BLaER1 (cell line): Measurements from ENCODE around the gene C5orf15.

Experiments
- H3K27ac ChIP-seq: shearing (Covaris generic); formaldehyde crosslinking; 2 replicates; pipeline ENCODE4 v1.8.1; 2022
- H3K27me3 ChIP-seq: shearing (Covaris generic); formaldehyde crosslinking; 2 replicates; pipeline ENCODE4 v1.8.1; 2022
- H3K36me3 ChIP-seq: shearing (Covaris generic); formaldehyde crosslinking; 2 replicates; pipeline ENCODE4 v1.8.1; 2022
- H3K4me1 ChIP-seq: shearing (Covaris generic); formaldehyde crosslinking; 2 replicates; pipeline ENCODE4 v1.8.1; 2022
- H3K4me2 ChIP-seq: shearing (Covaris generic); formaldehyde crosslinking; 2 replicates; pipeline ENCODE4 v1.8.1; 2022
- H3K4me3 ChIP-seq: shearing (Covaris generic); formaldehyde crosslinking; 2 replicates; pipeline ENCODE4 v1.8.1; 2022
- H3K9ac ChIP-seq: shearing (Covaris generic); formaldehyde crosslinking; 2 replicates; pipeline ENCODE4 v1.8.1; 2022
- H3K9me3 ChIP-seq: shearing (Covaris generic); formaldehyde crosslinking; 2 replicates; pipeline ENCODE4 v1.8.1; 2022
- H4K20me1 ChIP-seq: shearing (Covaris generic); formaldehyde crosslinking; 2 replicates; pipeline ENCODE4 v1.8.1; 2022
- Cebpa-rat ChIP-seq: shearing (Covaris generic); IDR thresholded peaks from 2 replicates; pipeline ENCODE4 v1.8.1; 2022

The C5orf15 gene

DNA sequence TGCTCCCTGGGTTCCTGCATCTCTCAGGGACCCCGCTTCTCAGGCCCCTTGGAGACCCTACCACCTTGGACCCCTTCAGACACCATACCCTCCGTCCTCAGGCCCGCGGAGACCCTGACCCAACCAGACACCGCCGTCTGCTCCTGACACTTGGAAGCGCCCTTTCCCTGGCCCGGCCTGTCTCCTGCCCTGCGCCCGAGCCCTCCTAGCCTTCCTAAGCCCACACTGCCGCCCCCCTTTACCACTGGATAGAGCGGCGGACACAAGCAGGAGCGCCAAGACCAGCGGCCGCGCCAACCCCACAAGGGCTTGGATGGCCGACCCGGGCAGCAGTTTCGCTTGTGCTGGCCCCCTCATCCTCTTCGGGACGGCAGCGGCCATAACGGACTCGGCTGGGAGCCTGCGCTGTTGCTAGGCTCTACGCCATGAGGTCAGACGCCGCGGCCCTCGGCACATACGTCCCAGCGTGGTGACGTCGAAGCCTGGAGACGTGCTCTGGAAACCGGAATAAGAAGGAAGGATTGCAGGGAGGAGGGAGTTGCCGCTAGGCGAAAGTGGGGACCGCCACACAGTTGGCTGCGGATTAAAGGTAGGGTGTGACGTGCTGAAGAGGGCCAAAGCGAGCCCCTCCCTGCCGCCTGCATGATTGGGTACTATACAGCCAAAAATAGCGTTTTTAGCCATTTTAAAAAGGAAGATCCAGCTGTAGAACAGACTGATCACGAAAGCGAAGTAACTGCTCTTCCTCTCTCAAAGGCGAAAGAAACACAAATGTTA, at the start of gene C5orf15:
TSS of gene C5orf15 (minus strand) at position 422 of the 777 bp plus-strand sequence. CDS start at position 381, 41 bp downstream.
- Histone ChIP-seq H3K9me3 (0 out of 2 replicates have a peak, but pooled peaks cover 8% of the 10 kb centered on the region), H3K36me3 (peaks cover 35% of the 10 kb centered on the region)

DNA sequence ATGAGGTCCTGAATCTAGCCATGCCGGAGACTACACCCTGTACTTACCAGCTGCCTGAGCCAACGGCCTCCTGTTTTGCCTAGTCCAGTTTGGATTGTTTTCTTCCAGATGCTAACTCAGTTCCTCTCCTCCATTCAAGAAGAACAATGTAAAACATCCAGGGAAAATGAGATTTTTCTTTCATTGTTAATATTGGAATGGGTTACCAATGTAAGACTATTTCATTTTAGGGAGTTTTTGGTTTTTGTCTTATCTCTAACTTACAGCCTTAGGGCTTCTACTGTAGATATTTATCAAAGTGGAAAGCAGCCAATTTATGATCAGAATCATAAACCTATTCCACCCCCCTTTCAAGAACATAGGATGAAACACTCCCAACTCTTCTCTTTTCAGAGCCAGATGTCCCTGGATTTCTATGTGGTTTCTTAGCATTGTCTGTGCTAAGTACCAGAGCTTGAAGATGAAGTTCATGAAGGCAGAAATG, 39.9 kb upstream of the C5orf15 start:
- no peaks in the 10 kb centered on the region for H3K27me3 ChIP-seq
- H3K27ac ChIP-seq: no peak overlapping the region
- no peak for TF ChIP-seq Cebpa-rat
- H3K36me3 ChIP-seq: no peaks in the 10 kb centered on the region
- no peak overlapping the region for H3K4me2 ChIP-seq
- no peak overlapping the region for H3K9ac ChIP-seq
- H3K4me1 ChIP-seq: peaks cover 21% of the 10 kb centered on the region
- peaks cover 7% of the 10 kb centered on the region; the same call in 1 of the 2 replicates for H4K20me1 ChIP-seq
- H3K4me3 ChIP-seq: no peak overlapping the region
- no peaks in the 10 kb centered on the region for H3K9me3 ChIP-seq

More for the DNA sequence above, at the start of gene C5orf15:
- Histone ChIP-seq H3K27ac (peak within 1 kb of the TSS; percentile 84), H4K20me1 (peaks cover 51% of the 10 kb centered on the region), H3K4me1 (peaks cover 52% of the 10 kb centered on the region), H3K4me3 (peak within 1 kb of the TSS; percentile 78), H3K9ac (peak within 1 kb of the TSS; percentile 88), H3K27me3 (no peaks in the 10 kb centered on the region), H3K4me2 (peak within 1 kb of the TSS; percentile 97)
- TF ChIP-seq Cebpa-rat: no peak

DNA sequence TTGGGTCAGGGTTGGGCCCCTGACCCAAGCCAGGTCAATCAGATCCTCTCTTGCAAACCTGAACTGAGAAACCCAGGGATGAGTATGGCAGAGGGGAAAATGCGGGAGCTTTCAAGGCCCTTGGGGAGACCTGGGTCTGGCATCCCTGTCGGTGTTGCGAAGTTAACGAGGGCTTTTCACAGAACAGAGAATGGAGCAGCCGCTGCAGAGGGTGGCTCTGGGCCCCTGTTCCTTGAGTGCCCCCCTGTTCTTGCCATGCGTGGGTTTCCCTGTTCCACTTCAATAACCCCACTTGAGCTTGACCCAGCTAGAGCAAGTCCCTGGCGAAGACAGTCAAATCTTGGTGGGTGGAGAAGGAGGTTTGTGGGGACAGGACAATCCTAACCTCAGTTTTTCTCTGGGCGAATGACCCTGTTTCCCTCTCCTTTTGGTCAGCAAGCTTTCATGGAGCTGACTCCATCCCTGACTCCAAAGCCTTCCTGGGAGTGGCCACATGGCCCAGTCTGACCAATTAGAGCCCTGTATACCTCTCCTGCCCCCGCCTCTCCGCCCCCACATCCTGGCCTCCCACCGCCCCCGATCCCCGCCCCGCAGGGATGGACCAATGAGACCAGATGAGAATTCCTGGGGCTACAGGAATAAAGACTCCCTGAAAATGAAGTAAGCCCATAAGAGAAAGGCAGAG, 39.3 kb upstream of the C5orf15 start:
- Histone ChIP-seq H3K27me3 (no peaks in the 10 kb centered on the region), H3K4me2 (peak overlapping the region; percentile 95), H3K9ac (no peak overlapping the region), H4K20me1 (peaks cover 13% of the 10 kb centered on the region; the same call in 1 of the 2 replicates), H3K9me3 (no peaks in the 10 kb centered on the region), H3K4me3 (no peak overlapping the region), H3K4me1 (peaks cover 22% of the 10 kb centered on the region), H3K36me3 (no peaks in the 10 kb centered on the region), H3K27ac (no peak overlapping the region)
- no peak for TF ChIP-seq Cebpa-rat

DNA sequence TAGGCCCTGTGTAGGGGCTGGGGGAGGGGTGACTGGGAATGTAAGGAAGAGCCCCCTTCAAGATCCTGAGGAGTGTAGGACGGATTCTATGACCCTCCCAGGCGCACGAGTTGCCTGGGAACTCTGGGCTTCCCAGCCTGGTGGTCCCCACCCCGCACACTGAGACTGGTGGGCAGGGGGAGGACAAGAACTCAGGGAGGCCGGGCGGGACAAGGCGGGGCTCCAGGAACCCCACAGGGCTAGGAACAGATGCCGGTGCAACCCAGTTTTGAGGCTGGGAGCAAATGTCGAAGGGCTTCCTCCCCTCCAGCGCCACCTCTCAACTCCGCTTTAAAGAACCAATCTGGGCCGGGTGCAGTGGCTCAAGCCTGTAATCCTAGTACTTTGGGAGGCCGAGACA, 37.7 kb upstream of the C5orf15 start:
- Histone ChIP-seq H3K4me2 (peak overlapping the region; percentile 95), H4K20me1 (peaks cover 29% of the 10 kb centered on the region), H3K9ac (peak overlapping the region; percentile 96), H3K27ac (peak overlapping the region; percentile 100), H3K4me3 (peak overlapping the region; percentile 94), H3K4me1 (peaks cover 38% of the 10 kb centered on the region), H3K27me3 (no peaks in the 10 kb centered on the region), H3K36me3 (peaks cover 16% of the 10 kb centered on the region), H3K9me3 (no peaks in the 10 kb centered on the region)
- no peak for TF ChIP-seq Cebpa-rat

DNA sequence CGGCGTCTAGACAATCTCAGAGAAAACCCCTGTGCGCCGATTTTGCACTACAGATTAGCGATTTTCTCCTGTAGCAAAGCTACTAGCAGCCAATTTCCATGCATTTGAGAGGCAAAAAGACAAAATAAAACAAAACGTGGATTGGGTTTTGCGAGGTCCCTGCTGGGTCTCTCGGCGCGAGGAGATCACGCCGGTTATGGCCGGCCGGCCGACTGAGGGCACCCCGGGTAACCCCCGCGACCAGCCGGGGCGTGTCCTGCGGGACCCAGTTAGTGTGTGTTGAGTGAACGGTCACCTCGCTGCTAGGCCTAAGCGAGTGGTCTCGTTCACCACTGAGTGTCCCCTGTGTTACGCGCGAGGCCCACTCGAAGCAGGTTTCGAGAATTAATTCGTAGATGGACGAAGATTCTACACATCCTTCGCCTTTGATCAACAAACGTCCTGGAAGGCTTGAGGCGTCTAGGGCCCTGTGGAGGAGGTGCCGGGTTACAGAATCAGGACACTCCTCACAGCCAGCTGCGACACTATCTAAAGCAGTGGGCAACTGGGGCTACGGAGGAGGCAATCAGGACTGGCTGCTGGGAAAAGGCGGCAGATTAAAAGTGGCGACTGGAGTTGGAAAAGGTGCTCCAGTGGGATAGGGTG, 37.1 kb upstream of the C5orf15 start:
- Histone ChIP-seq H3K4me3 (peak overlapping the region; percentile 94), H3K36me3 (peaks cover 22% of the 10 kb centered on the region), H3K27ac (peak overlapping the region; percentile 100), H4K20me1 (peaks cover 35% of the 10 kb centered on the region), H3K9me3 (no peaks in the 10 kb centered on the region), H3K4me1 (peaks cover 44% of the 10 kb centered on the region), H3K27me3 (no peaks in the 10 kb centered on the region), H3K9ac (peak overlapping the region; percentile 96), H3K4me2 (peak overlapping the region; percentile 95)
- TF ChIP-seq Cebpa-rat: no peak

DNA sequence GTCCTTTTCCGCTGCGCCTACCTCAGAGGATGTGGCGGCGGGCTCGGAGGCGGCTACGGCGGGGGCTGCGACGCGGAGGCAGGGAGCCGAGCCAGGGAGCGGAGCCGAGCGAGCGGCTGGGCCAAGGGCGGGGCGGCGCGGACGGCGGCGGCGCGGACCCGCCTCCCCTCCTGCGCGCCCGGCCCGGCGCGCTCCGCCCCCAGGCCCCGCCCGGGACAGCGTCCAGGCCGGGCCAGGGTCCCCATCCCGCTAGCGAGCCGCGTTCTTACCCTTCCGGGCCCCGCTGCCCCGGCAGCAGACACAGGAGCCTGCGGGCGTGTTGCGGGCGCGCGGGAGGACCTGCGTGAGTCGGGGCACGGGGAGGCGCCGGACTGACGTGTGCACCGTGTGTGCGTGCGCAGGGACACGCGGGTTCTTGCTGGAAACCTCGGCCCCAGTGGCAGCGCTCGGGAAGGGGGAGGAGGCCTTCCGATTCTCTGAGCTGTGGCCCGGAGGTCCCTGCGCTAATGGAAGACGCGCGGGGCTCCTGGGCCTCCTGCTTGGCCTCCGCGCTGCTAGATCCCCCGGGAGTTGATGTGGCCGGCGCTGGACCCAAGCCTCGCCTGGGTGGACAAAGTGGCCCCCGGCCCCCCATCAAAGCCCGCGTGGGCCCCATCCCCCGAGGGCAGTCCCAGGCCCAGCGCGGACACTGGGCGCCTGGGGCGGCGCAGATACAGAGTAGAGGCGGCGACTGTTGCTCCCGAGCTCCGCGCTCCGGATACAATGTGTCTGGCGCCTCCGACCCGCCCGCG, 36.4 kb upstream of the C5orf15 start, which contains the start of gene VDAC1:
TSS of gene VDAC1 (minus strand) at position 350 of the 791 bp plus-strand sequence. CDS start 11,963 bp downstream, outside the sequence.
- Histone ChIP-seq H3K27ac (peak within 1 kb of the TSS; percentile 100), H3K4me3 (peak within 1 kb of the TSS; percentile 94), H3K27me3 (no peaks in the 10 kb centered on the region), H3K9me3 (no peaks in the 10 kb centered on the region), H3K4me2 (peak within 1 kb of the TSS; percentile 95), H3K9ac (peak within 1 kb of the TSS; percentile 96), H3K36me3 (peaks cover 29% of the 10 kb centered on the region), H3K4me1 (peaks cover 51% of the 10 kb centered on the region), H4K20me1 (peaks cover 42% of the 10 kb centered on the region)
- TF ChIP-seq Cebpa-rat: no peak

DNA sequence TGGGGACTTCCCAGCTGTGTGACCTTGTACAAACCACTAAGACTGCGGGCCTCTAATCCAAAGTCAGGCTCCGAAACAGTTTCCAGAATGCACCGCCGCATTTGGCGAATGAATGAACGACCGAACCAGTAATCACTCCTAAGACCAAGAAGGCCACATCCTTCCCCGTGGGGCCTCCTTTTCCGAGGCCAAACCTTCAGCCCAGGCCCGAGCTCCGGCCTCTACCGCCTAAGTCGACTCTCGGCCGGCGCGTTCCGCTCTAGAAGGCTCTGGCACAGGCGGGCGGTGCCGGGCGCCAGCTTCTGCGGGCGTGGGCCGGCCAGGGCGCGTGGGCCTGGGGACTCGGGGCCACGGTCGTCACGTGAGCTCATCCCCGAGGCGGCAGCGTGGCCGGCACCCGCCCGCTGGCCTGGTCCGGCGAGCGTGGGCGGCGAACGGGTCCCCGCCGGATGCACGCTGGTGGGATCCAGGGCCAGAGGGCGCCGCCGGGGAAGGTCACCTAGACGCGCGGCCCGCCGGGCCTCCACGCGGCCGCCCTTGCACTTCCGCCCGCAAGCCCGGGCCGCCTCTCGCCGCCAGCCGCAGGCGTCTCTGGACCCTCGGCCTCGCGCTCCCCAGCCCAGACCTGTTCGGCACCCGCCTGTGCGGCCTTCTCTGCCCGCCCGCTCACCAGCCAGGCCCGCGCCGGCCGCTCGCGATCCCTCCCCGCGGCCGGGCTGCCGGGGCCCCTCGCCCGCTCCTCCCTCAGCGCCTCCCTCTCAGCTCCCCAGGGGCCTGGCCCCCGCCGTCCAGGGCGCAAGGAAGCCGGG, 35.6 kb upstream of the C5orf15 start:
- Histone ChIP-seq H3K4me3 (peak overlapping the region; percentile 94), H3K9ac (peak overlapping the region; percentile 96), H3K9me3 (no peaks in the 10 kb centered on the region), H3K4me2 (peak overlapping the region; percentile 95), H3K27ac (peak overlapping the region; percentile 100), H3K36me3 (peaks cover 37% of the 10 kb centered on the region), H3K4me1 (peaks cover 59% of the 10 kb centered on the region), H3K27me3 (no peaks in the 10 kb centered on the region), H4K20me1 (peaks cover 50% of the 10 kb centered on the region)
- TF ChIP-seq Cebpa-rat: no peak

DNA sequence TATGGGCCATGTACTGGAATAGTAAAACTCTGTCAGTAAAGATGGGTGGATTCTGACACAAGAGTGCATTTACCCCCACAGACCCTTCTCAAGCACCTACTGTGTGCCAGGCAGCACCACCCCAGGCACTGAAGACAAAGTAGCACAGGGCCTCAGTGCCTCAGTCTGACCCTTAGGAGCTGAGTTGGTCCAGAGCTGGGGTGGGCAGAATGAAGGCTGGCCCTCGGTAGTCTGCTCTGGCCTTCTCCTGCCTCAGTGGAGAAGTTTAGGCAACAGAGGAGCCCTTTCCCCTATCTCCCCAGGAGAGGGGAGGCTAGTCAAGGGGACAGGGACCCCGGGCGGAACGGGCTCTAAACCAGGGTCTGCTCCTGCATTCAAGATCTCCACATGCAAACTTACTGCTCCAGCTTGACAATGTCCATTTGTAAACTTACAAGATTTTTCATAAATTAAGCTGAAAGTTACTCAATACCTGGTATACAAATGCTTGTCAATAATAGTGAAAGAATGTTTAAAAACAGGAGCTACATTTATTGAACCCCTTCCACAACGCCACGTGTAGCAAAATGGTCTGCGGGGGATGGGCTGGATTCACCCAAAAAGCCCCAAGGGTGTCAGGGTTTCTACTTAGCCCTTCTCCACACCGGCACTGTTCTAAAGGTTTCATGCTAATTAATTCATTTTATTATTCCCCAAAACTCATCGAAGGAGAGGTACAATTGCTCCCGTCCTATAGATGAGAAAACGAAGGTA, 34.8 kb upstream of the C5orf15 start:
- Histone ChIP-seq H3K36me3 (peaks cover 41% of the 10 kb centered on the region), H3K27ac (peak overlapping the region; percentile 100), H3K27me3 (no peaks in the 10 kb centered on the region), H3K9ac (peak overlapping the region; percentile 96), H3K9me3 (no peaks in the 10 kb centered on the region), H4K20me1 (peaks cover 58% of the 10 kb centered on the region), H3K4me1 (peaks cover 67% of the 10 kb centered on the region), H3K4me2 (peak overlapping the region; percentile 95), H3K4me3 (peak overlapping the region; percentile 94)
- TF ChIP-seq Cebpa-rat: no peak
